Measurements from ENCODE around the gene SYCE3. TPM values are rescaled to one million over a fixed set of nuclear protein-coding genes. Genes with fewer than 3 reads are reported as not detected.

SYCE3 gene
- total and polyA plus RNA-seq, 9 of the 15 experiments (the other 6 are each of a cell fraction or from before 2014, with no cell fraction given): 0.56 TPM; not detected in 8

DNA sequence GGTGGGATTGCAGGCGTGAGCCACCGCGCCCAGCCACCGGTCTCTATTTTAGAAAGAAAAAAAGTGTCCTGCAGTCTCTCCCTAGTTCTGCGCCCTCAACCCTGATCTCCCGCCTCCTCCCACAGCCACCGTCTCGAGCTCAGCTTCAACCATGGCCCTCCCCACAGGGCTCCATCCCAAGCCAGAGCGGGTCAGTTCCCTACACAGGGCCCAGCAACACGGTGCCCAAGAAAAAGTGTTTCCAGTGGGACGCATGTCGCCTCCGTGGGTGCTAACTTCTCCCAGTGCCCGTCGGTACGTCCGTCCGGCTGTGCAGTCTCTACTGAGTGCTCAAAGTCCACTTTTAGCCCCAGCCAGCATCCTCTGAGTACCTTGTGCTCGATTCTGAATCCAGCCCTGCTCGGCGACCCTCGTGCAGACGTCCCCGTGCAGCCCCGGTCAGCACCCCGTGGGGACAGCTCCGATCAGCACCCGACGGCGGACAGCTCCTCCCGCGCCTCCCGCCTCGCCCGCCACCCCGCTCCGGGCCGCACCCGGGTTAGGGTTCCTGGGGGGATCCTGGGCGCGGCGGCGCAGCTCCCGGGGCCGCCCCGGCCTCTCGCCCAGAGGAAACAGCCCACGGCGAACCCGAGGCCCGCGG lies 37.2 kb upstream of the SYCE3 start (continued):
- TF ChIP-seq, protein P1, sequence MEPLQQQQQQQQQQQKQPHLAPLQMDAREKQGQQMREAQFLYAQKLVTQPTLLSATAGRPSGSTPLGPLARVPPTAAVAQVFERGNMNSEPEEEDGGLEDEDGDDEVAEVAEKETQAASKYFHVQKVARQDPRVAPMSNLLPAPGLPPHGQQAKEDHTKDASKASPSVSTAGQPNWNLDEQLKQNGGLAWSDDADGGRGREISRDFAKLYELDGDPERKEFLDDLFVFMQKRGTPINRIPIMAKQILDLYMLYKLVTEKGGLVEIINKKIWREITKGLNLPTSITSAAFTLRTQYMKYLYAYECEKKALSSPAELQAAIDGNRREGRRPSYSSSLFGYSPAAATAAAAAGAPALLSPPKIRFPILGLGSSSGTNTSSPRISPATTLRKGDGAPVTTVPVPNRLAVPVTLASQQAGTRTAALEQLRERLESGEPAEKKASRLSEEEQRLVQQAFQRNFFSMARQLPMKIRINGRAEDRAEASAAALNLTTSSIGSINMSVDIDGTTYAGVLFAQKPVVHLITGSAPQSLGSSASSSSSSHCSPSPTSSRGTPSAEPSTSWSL (CRISPR knock-in tag; IDR thresholded peaks at IDR 0.05; ENCODE audit: borderline replicate concordance): no peak
- TF ChIP-seq RBM15 (IDR thresholded peaks at IDR 0.05; ENCODE audit: insufficient read depth, low read length) (no peak), NCOA4 (IDR thresholded peaks at IDR 0.05; ENCODE audit: partially characterized antibody) (no peak), ZEB2 (IDR thresholded peaks at IDR 0.05) (no peak), RFX7 (CRISPR knock-in tag; IDR thresholded peaks at IDR 0.05) (no peak), GATAD2A (IDR thresholded peaks at IDR 0.05) (no peak), TBP (optimal IDR thresholded peaks at IDR 0.05; ENCODE audit: low read depth, low read length) (no peak), ZNF408 (CRISPR knock-in tag; IDR thresholded peaks at IDR 0.05; ENCODE audit: low read depth) (no peak), ERF (CRISPR knock-in tag; IDR thresholded peaks at IDR 0.05) (no peak), LCOR (CRISPR knock-in tag; IDR thresholded peaks at IDR 0.05) (peak; percentile 85), HIVEP1 (CRISPR knock-in tag; IDR thresholded peaks at IDR 0.05) (no peak), TARDBP (IDR thresholded peaks at IDR 0.05) (no peak), NR2C1 (IDR thresholded peaks at IDR 0.05) (no peak), NR2C1 (tag; IDR thresholded peaks at IDR 0.05) (no peak), FOXJ3 (CRISPR knock-in tag; IDR thresholded peaks at IDR 0.05) (peak; percentile 84; the same call in 1 of the 2 replicates), HDAC6 (IDR thresholded peaks at IDR 0.05; ENCODE audit: low read depth, low read length) (no peak)
- TF ChIP-seq, protein P2, sequence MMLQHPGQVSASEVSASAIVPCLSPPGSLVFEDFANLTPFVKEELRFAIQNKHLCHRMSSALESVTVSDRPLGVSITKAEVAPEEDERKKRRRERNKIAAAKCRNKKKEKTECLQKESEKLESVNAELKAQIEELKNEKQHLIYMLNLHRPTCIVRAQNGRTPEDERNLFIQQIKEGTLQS (IDR thresholded peaks at IDR 0.05): no peak
- TF ChIP-seq, protein P2 (CRISPR knock-in tag; conservative IDR thresholded peaks at IDR 0.05): no peak
- TF ChIP-seq, protein P3, sequence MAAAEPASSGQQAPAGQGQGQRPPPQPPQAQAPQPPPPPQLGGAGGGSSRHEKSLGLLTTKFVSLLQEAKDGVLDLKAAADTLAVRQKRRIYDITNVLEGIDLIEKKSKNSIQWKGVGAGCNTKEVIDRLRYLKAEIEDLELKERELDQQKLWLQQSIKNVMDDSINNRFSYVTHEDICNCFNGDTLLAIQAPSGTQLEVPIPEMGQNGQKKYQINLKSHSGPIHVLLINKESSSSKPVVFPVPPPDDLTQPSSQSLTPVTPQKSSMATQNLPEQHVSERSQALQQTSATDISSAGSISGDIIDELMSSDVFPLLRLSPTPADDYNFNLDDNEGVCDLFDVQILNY (CRISPR knock-in tag; IDR thresholded peaks at IDR 0.05): peak; percentile 96
- TF ChIP-seq, protein P4, sequence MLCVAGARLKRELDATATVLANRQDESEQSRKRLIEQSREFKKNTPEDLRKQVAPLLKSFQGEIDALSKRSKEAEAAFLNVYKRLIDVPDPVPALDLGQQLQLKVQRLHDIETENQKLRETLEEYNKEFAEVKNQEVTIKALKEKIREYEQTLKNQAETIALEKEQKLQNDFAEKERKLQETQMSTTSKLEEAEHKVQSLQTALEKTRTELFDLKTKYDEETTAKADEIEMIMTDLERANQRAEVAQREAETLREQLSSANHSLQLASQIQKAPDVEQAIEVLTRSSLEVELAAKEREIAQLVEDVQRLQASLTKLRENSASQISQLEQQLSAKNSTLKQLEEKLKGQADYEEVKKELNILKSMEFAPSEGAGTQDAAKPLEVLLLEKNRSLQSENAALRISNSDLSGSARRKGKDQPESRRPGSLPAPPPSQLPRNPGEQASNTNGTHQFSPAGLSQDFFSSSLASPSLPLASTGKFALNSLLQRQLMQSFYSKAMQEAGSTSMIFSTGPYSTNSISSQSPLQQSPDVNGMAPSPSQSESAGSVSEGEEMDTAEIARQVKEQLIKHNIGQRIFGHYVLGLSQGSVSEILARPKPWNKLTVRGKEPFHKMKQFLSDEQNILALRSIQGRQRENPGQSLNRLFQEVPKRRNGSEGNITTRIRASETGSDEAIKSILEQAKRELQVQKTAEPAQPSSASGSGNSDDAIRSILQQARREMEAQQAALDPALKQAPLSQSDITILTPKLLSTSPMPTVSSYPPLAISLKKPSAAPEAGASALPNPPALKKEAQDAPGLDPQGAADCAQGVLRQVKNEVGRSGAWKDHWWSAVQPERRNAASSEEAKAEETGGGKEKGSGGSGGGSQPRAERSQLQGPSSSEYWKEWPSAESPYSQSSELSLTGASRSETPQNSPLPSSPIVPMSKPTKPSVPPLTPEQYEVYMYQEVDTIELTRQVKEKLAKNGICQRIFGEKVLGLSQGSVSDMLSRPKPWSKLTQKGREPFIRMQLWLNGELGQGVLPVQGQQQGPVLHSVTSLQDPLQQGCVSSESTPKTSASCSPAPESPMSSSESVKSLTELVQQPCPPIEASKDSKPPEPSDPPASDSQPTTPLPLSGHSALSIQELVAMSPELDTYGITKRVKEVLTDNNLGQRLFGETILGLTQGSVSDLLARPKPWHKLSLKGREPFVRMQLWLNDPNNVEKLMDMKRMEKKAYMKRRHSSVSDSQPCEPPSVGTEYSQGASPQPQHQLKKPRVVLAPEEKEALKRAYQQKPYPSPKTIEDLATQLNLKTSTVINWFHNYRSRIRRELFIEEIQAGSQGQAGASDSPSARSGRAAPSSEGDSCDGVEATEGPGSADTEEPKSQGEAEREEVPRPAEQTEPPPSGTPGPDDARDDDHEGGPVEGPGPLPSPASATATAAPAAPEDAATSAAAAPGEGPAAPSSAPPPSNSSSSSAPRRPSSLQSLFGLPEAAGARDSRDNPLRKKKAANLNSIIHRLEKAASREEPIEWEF (CRISPR knock-in tag; IDR thresholded peaks at IDR 0.05): no peak

Measured in K562 (cell line).